ENCODE results near the gene SUN1. TPM values are rescaled to one million over a fixed set of nuclear protein-coding genes. Genes with fewer than 3 reads are reported as not detected.

Gene SUN1
- total and polyA plus RNA-seq, 2 of the 8 experiments (the other 6 are each of a cell fraction or from before 2014, with no cell fraction given) = 108 to 158 TPM

DNA sequence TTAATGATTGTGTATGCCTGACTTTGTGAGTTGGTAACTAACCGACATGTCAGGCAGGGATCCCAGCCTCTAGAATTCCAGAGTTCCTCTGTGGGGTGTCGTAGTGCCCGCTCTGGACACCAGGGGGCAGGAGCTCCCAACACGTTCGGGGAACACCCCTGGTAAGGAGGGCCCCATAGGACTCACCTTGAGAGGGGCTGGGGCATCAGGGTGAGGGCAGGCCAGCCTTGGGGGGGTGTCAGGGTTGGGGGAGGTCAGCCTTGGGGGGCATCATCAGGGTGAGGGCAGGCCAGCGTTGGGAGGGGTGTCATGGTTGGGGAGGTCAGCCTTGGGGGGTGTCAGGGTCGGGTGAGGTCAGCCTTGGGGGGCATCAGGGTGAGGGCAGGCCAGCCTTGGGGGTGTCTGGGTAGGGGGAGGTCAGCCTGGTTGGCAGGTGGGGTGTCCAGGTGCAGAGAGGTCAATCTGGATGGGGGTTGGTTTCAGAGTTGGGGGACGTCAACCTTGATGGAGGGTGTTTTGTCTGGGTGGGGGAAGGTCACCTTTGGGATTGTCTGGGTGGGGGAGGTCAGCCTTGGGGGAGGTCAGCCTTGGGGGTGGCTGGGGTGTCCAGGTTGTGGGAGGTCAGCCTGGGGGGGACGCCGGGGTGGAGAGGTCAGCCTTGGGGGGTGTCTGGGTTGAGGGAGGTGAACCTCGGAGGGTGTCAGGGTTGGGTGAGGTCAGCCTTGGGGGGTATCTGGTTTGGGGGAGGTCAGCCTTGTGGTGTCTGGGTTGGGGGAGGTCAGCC is 45.6 kb upstream of the SUN1 start (continued):
- TF ChIP-seq MAFK (IDR thresholded peaks at IDR 0.05; ENCODE audit: low read depth, low read length) (no peak), RBBP5 (IDR thresholded peaks at IDR 0.05; ENCODE audit: borderline replicate concordance, low read depth, low read length) (no peak), TEAD4 (IDR thresholded peaks at IDR 0.05; ENCODE audit: low read depth, low read length) (0 out of 2 replicates have a peak, but pooled peaks have one; percentile 6), YY1 (IDR thresholded peaks at IDR 0.05; ENCODE audit: low read depth, low read length) (no peak), SIN3A (conservative IDR thresholded peaks at IDR 0.05 in 1 of 2, IDR thresholded peaks at IDR 0.05 in 1 of 2; ENCODE audit: low read depth in 1 of 2, low read length in 2 of 2) (no peak), SUZ12 (IDR thresholded peaks at IDR 0.05; ENCODE audit: low read length) (no peak), SP2 (IDR thresholded peaks at IDR 0.05; ENCODE audit: low read length) (no peak), POLR2AphosphoS5 (IDR thresholded peaks at IDR 0.05; ENCODE audit: low read depth, low read length) (no peak), JUN (IDR thresholded peaks at IDR 0.05; ENCODE audit: low read depth, low read length) (no peak), TBP (IDR thresholded peaks at IDR 0.05; ENCODE audit: low read depth, low read length) (no peak), SRF (IDR thresholded peaks at IDR 0.05; ENCODE audit: low read depth, low read length) (no peak), TAF1 (IDR thresholded peaks at IDR 0.05; ENCODE audit: low read depth, low read length) (no peak), SP1 (IDR thresholded peaks at IDR 0.05; ENCODE audit: low read depth, low read length) (no peak), JUND (IDR thresholded peaks at IDR 0.05; ENCODE audit: low read length) (no peak), SIX5 (IDR thresholded peaks at IDR 0.05; ENCODE audit: low read depth, low read length) (no peak), NRF1 (IDR thresholded peaks at IDR 0.05; ENCODE audit: low read depth, low read length) (no peak), SIRT6 (IDR thresholded peaks at IDR 0.05; ENCODE audit: low read length) (no peak), KDM1A (IDR thresholded peaks at IDR 0.05; ENCODE audit: borderline replicate concordance, low read length) (no peak), NANOG (IDR thresholded peaks at IDR 0.05; ENCODE audit: insufficient read depth, low read depth, low read length, poor library complexity, severe bottlenecking) (no peak), GTF2F1 (IDR thresholded peaks at IDR 0.05; ENCODE audit: borderline replicate concordance, low read depth, low read length) (no peak), TAF7 (optimal IDR thresholded peaks at IDR 0.05; ENCODE audit: borderline replicate concordance, low read depth, low read length) (no peak), RXRA (IDR thresholded peaks at IDR 0.05; ENCODE audit: insufficient read depth, low read depth, low read length) (no peak)
- TF ChIP-seq, protein P1, sequence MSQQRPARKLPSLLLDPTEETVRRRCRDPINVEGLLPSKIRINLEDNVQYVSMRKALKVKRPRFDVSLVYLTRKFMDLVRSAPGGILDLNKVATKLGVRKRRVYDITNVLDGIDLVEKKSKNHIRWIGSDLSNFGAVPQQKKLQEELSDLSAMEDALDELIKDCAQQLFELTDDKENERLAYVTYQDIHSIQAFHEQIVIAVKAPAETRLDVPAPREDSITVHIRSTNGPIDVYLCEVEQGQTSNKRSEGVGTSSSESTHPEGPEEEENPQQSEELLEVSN (IDR thresholded peaks at IDR 0.05) = no peak
- TF ChIP-seq, protein P2, sequence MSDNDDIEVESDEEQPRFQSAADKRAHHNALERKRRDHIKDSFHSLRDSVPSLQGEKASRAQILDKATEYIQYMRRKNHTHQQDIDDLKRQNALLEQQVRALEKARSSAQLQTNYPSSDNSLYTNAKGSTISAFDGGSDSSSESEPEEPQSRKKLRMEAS (IDR thresholded peaks at IDR 0.05) = peak; percentile 20; the same call in 1 of the 2 replicates
